Measurements from ENCODE around the gene HMX1.

The HMX1 gene

DNA sequence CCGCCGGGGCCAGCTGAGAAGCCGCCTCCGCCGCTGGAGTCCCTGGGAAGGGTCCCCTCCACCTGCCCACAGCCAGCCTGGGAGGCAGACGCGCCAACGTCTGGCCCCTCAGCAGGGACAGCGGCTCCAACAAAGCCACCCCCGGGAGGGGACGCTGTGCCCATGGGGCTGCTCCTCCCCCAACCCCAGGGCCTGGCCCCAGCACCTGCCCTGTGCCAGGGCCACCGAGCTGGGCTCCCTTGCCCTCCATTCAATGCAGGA is 6.1 kb upstream of the HMX1 start:
- no peak for DNase-seq (ENCODE audit: low read depth, low spot score)
- no peak overlapping the region for H3K27ac ChIP-seq
- H3K9me3 ChIP-seq (ENCODE audit: low read depth, low read length): no peaks in the 10 kb centered on the region
- TF ChIP-seq EZH2 (IDR thresholded peaks at IDR 0.05) (no peak), FOXP2 (optimal IDR thresholded peaks at IDR 0.05; ENCODE audit: control extremely low read depth, extremely low read length, insufficient read depth) (no peak), POLR2AphosphoS5 (IDR thresholded peaks at IDR 0.05; ENCODE audit: borderline replicate concordance, low read depth, low read length) (no peak)
- no peaks in the 10 kb centered on the region for H3K36me3 ChIP-seq (ENCODE audit: insufficient read depth, low read length)
- H3K4me3 ChIP-seq: no peak overlapping the region
- no peak overlapping the region for H3K9ac ChIP-seq (ENCODE audit: insufficient read length)

DNA sequence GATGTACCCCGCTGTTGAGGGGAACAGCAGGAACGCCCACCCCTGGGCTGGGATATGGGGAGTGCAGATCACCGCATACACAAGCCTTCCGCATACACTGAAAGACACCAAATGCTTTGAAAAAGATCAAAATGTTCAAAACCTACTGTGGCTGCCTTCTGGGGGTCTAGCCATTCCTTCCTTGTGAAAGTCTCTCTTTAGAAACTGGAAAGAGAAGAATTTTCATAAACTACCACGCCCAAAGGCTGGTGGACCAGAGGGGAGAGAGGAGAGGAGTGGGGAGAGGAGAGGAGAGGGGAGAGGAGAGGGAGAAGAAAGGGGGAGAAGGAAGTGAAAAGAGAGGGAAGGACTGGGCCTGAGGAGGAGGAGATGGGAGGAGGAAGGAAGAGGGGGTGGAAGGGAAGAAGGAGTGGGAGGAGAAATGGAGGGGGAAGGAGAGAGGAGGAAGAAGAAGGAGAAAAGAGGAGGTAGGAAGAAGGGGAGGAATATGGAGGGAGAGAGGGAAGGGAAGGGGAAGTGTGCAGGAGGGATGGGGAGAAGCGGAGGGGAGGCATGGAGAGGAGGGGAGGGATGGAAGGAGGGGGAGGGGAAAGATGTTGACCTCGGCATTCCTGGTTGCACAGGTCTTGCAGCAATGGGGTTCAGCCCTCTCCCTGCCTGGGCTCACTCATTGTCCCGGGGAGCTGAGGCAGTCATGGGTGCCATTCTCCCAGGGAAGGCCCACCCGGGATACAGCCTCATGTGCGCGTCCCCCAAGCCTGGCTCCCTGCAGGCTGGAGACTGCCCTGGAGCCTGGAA is 5.5 kb upstream of the HMX1 start:
- no peak for TF ChIP-seq POLR2AphosphoS5 (IDR thresholded peaks at IDR 0.05; ENCODE audit: borderline replicate concordance, low read depth, low read length)
- TF ChIP-seq EZH2 (IDR thresholded peaks at IDR 0.05): no peak
- no peak for TF ChIP-seq FOXP2 (optimal IDR thresholded peaks at IDR 0.05; ENCODE audit: control extremely low read depth, extremely low read length, insufficient read depth)
- H3K9ac ChIP-seq (ENCODE audit: insufficient read length): no peak overlapping the region
- H3K4me3 ChIP-seq: no peak overlapping the region
- H3K27ac ChIP-seq: no peak overlapping the region
- no peaks in the 10 kb centered on the region for H3K36me3 ChIP-seq (ENCODE audit: insufficient read depth, low read length)
- no peak for DNase-seq (ENCODE audit: low read depth, low spot score)
- no peaks in the 10 kb centered on the region for H3K9me3 ChIP-seq (ENCODE audit: low read depth, low read length)

DNA sequence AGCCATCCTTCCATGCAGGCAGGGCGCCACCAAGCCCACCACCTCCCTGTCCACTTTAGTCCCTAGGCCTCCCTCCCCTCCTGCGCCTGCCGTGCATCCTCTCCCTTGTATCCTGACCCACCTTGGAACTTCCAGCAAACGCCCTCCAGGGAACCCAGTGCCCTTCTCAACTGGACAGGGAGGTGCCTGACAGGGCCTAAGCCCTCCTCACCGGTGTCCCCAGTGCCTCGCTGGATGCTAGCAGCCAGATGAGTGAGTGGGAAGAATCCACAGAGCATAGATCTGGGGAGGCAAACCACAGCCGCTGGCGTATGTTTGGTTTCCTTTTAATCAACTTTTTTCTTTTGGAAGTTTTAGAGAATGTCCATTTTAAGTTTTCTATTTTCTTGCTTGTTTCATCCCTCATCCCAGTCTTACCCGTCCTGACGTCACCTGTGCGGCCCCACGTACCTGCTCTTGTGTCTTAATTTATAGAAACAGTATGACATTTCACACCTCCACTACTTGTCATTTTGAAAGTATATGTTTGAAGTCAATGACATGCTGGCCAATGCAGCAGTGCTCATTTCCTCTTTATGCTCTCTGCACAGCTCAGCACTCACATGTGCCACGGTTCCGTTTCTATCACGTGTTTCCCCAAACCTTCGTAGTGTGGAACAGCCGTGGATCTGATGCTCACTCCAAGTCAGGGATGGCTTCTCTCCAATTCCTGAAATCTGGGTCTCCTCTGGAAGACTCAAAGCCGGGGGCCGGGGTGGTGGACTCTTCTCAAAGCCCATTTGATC is 3.4 kb upstream of the HMX1 start:
- DNase-seq (ENCODE audit: low read depth, low spot score): no peak
- Histone ChIP-seq H3K27ac (no peak overlapping the region), H3K36me3 (ENCODE audit: insufficient read depth, low read length) (no peaks in the 10 kb centered on the region), H3K9me3 (ENCODE audit: low read depth, low read length) (no peaks in the 10 kb centered on the region), H3K4me3 (no peak overlapping the region), H3K9ac (ENCODE audit: insufficient read length) (no peak overlapping the region)
- TF ChIP-seq FOXP2 (optimal IDR thresholded peaks at IDR 0.05; ENCODE audit: control extremely low read depth, extremely low read length, insufficient read depth): no peak
- TF ChIP-seq EZH2 (IDR thresholded peaks at IDR 0.05): no peak
- TF ChIP-seq POLR2AphosphoS5 (IDR thresholded peaks at IDR 0.05; ENCODE audit: borderline replicate concordance, low read depth, low read length): no peak

DNA sequence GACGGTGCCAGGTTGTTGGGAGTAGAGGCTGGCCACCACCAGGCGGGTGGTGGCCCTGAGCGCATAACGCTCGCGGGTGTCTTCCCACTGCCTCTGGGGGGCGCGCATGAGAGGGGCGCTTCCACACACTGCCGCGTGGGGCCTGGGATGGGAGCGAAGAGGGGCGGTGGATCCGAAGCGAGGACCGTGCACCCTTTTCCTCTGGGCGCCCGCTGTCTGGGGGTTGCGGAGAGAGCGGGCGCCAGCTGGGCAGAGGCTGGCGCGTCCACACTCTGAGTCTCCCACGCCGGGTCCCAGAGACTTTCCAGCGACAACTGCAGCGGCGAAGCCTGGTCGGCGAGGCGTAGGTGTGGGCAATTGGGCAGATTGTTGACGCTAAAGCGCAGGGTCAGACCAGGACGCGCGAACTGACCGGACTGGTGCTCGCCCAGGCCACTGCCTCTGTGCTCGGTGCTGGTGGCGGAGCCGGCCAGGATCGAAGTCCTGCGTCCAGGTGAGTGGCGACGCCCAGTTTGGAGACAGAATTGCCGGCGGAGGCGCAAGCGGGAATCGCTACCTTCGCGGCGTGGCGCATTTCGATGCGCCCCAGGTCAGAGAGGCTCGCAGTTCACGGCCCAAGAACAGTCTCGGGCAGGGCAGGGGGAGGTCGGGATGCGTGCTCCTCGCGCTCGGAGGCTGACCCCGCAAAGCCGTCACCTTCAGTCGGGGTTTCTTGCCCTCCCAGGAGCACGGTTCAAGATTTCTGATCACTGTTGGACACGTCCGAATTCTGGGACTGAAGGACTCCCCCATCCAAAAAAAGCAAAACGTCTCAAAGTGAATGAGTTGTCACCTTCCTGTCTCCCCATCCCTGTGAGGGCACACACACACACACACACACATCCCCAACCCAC is 2.6 kb upstream of the HMX1 start:
- H3K36me3 ChIP-seq (ENCODE audit: insufficient read depth, low read length): no peaks in the 10 kb centered on the region
- no peak overlapping the region for H3K4me3 ChIP-seq
- DNase-seq (ENCODE audit: low read depth, low spot score): no peak
- TF ChIP-seq FOXP2 (optimal IDR thresholded peaks at IDR 0.05; ENCODE audit: control extremely low read depth, extremely low read length, insufficient read depth) (no peak), EZH2 (IDR thresholded peaks at IDR 0.05) (no peak), POLR2AphosphoS5 (IDR thresholded peaks at IDR 0.05; ENCODE audit: borderline replicate concordance, low read depth, low read length) (no peak)
- H3K9me3 ChIP-seq (ENCODE audit: low read depth, low read length): no peaks in the 10 kb centered on the region
- no peak overlapping the region for H3K9ac ChIP-seq (ENCODE audit: insufficient read length)
- H3K27ac ChIP-seq: no peak overlapping the region

DNA sequence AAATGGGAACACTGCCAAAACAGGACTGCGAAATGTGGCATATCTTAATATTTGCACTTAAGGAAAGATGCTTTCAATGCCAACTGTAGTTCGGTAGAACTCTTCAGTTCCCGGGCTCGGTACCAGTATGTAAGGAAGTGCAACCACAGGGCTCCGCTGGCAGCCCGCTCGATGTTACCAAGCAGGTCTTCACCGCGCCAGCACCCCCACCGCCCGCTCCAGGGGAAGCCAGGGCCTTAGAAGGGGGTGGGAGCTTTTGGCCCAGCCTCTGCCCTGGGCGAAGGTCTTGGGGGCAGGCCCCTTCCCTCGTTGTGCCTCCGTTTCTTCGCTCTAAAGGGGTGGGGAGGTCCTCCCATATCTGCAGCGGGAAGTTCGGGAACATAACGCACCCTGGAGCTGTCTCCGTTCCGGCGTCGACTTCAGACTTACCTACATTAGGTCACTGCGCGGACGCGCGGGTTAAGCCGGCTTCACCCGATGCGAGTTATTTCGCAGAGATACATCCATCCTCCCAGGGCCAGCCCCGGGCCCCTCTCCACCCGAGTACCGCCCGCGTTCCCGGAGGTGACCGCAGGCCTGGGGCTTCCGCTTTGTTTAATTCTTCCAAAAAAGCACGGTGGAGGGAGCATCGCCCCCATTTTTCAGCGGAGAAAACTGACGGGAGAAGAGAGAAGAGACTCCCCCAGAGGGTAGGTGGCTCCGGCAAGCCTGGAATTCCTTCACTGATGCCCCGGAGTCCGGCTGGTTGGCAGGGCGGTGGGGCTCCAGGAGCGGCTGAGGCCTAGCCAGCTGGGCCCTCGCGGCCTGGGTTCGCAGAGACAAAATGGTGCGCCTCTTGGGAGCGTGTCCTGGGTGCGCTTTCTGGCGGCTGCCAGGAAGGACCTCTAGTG is 1.0 kb upstream of the HMX1 start:
- H3K9me3 ChIP-seq (ENCODE audit: low read depth, low read length): no peaks in the 10 kb centered on the region
- DNase-seq (ENCODE audit: low read depth, low spot score): no peak
- no peaks in the 10 kb centered on the region for H3K36me3 ChIP-seq (ENCODE audit: insufficient read depth, low read length)
- TF ChIP-seq FOXP2 (optimal IDR thresholded peaks at IDR 0.05; ENCODE audit: control extremely low read depth, extremely low read length, insufficient read depth) (no peak), EZH2 (IDR thresholded peaks at IDR 0.05) (no peak), POLR2AphosphoS5 (IDR thresholded peaks at IDR 0.05; ENCODE audit: borderline replicate concordance, low read depth, low read length) (no peak)
- H3K27ac ChIP-seq: no peak overlapping the region
- H3K9ac ChIP-seq (ENCODE audit: insufficient read length): no peak overlapping the region
- H3K4me3 ChIP-seq: no peak overlapping the region

DNA sequence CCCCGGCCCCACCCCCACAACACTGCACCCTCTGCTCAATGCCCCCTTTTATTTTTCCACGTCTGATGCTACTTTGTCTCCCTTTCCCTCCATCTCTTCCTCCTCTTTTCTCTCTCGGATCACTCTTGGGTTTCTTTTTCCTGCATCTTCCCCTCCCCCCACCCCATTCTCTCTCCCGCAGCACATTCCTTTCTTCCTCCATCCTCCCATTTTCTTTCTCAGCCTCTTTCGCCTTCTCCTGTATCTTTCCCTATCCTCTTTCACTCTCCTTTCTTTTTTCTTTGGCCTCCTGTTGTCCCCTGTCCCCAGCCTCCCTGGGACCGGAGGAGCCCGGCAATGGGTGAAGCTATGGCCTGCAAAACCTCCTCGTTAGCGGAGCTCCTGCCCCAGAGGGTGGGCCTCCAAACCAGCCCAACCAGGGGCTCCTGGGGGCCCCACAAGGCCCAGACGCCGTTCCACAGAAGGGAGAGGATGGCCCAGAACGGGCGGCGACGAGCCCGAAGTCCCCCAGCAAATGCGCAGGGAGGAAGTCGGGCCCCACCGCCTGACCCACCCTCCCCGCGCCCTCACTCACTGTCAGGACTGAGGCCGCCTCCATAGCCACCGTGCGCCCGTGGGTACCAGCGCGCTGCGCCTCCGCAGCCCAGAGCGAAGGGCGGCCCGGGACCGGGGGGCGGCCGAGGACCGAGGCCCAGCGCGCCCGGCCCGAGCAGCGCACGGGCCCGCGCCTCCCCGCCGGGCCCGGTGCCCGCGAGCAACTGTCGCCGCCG is 807 bp downstream of the HMX1 start:
- no peak overlapping the region for H3K4me3 ChIP-seq
- H3K36me3 ChIP-seq (ENCODE audit: insufficient read depth, low read length): no peaks in the 10 kb centered on the region
- H3K27ac ChIP-seq: no peak overlapping the region
- no peak overlapping the region for H3K9ac ChIP-seq (ENCODE audit: insufficient read length)
- TF ChIP-seq EZH2 (IDR thresholded peaks at IDR 0.05) (no peak), FOXP2 (optimal IDR thresholded peaks at IDR 0.05; ENCODE audit: control extremely low read depth, extremely low read length, insufficient read depth) (no peak), POLR2AphosphoS5 (IDR thresholded peaks at IDR 0.05; ENCODE audit: borderline replicate concordance, low read depth, low read length) (no peak)
- H3K9me3 ChIP-seq (ENCODE audit: low read depth, low read length): no peaks in the 10 kb centered on the region
- DNase-seq (ENCODE audit: low read depth, low spot score): no peak
